ENCODE results near the gene FAIM2. TPM values are rescaled to one million over a fixed set of nuclear protein-coding genes. Genes with fewer than 3 reads are reported as not detected.

The FAIM2 gene
- total and polyA plus RNA-seq, 2 donors from 2014 or later: 1.3 to 5.5 TPM

DNA sequence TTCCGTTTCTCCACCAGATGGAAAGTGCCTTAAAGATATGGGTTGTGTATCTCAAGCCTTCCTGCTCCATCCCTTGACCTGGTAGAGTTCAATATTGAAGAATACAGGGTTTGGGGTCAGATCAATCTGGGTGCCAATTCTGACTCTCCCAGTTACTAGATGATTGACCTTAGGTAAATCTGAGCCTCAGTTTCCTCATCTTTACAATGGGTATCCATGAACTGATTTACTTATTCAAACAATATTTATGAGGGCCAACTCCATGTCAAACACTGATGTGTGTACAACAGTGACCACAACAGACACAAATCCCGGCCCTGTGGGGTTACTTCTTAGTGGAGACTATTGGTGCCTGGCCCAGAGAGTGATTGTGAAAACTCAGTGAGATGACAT is 7.5 kb upstream of the FAIM2 start:
- H3K4me3 ChIP-seq (ENCODE audit: low read length in 3 of 3): no peak overlapping the region
- TF ChIP-seq, protein P1, sequence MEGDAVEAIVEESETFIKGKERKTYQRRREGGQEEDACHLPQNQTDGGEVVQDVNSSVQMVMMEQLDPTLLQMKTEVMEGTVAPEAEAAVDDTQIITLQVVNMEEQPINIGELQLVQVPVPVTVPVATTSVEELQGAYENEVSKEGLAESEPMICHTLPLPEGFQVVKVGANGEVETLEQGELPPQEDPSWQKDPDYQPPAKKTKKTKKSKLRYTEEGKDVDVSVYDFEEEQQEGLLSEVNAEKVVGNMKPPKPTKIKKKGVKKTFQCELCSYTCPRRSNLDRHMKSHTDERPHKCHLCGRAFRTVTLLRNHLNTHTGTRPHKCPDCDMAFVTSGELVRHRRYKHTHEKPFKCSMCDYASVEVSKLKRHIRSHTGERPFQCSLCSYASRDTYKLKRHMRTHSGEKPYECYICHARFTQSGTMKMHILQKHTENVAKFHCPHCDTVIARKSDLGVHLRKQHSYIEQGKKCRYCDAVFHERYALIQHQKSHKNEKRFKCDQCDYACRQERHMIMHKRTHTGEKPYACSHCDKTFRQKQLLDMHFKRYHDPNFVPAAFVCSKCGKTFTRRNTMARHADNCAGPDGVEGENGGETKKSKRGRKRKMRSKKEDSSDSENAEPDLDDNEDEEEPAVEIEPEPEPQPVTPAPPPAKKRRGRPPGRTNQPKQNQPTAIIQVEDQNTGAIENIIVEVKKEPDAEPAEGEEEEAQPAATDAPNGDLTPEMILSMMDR (IDR thresholded peaks at IDR 0.05; ENCODE audit: borderline replicate concordance, extremely low read depth, insufficient read depth): no peak
- no peaks in the 10 kb centered on the region for H3K9me3 ChIP-seq (ENCODE audit: control insufficient read depth in 2 of 3, insufficient read depth in 1 of 3, low read length in 3 of 3)
- no peak overlapping the region for H3K9ac ChIP-seq (ENCODE audit: low read length in 3 of 3)
- H3K27me3 ChIP-seq (ENCODE audit: control insufficient read depth, insufficient read depth, low read length): no peaks in the 10 kb centered on the region
- FAIRE-seq: no peak
- DNase-seq: no peak
- H3K27ac ChIP-seq (ENCODE audit: low read depth in 2 of 2, low read length in 2 of 2): no peak overlapping the region
- H3K36me3 ChIP-seq (ENCODE audit: control insufficient read depth in 2 of 3, insufficient read depth in 3 of 3, low read length in 3 of 3): no peaks in the 10 kb centered on the region
- intact Hi-C loops (cut with DNase I): no loop called here
- peaks cover 0 to 2% (median 0%) of the 10 kb centered on the region in 3 donors for H3K4me1 ChIP-seq (ENCODE audit: control insufficient read depth in 2 of 3, insufficient read depth in 2 of 3, low read depth in 1 of 3, low read length in 3 of 3)

DNA sequence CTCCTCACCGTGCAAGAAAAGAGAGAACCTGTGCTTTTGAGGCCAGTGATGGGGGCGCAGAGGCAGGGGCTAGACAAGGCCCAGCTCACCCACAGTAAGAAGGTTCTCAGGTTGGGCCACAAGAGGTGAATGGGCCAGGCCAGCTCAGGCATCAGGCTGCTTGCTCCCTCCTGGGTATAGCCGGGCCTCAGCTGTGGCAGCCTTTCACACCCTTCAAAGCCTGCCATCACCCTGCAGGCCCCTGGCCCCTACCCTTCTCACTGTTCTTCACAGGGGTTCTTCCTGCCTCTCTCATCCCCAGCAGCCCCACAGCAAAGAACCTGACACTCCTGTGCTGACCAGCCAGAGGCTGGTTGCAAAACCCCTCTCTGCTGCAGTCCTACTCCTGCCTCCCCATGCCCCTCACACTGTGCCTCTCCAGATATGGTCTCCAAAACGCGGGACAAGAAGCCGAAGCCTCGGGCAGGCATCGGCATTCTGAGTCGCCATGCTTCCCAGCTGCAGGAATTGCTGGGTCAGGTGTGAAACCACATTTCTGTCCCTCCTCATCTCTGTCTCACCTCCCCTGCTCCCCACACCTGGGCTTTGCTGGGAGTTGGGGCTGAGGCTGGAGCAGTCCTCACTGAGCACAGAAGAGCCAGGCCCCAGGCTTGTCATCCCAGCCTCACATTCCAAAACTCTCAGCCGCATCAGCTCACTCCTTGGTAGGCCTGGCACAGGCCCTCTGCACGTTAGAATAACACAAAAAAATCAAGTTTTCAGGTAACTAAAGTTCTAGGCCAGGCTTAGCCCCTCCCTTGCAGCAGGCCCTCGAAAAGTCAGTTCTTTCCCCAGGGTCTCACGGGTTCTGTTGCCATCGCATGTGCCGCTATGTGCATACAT is 6.9 kb upstream of the FAIM2 start:
- TF ChIP-seq, protein P1 (IDR thresholded peaks at IDR 0.05; ENCODE audit: borderline replicate concordance, extremely low read depth, insufficient read depth): no peak
- intact Hi-C loops (cut with DNase I): no loop called here
- H3K27ac ChIP-seq (ENCODE audit: low read depth in 2 of 2, low read length in 2 of 2): no peak overlapping the region
- no peak overlapping the region for H3K9ac ChIP-seq (ENCODE audit: low read length in 3 of 3)
- H3K27me3 ChIP-seq (ENCODE audit: control insufficient read depth, insufficient read depth, low read length): no peaks in the 10 kb centered on the region
- peaks cover 0 to 2% (median 0%) of the 10 kb centered on the region in 3 donors for H3K4me1 ChIP-seq (ENCODE audit: control insufficient read depth in 2 of 3, insufficient read depth in 2 of 3, low read depth in 1 of 3, low read length in 3 of 3)
- FAIRE-seq: no peak
- no peaks in the 10 kb centered on the region for H3K9me3 ChIP-seq (ENCODE audit: control insufficient read depth in 2 of 3, insufficient read depth in 1 of 3, low read length in 3 of 3)
- H3K4me3 ChIP-seq (ENCODE audit: low read length in 3 of 3): no peak overlapping the region
- H3K36me3 ChIP-seq (ENCODE audit: control insufficient read depth in 2 of 3, insufficient read depth in 3 of 3, low read length in 3 of 3): no peaks in the 10 kb centered on the region
- DNase-seq: peak in 1 of 5 donors; percentile 41

DNA sequence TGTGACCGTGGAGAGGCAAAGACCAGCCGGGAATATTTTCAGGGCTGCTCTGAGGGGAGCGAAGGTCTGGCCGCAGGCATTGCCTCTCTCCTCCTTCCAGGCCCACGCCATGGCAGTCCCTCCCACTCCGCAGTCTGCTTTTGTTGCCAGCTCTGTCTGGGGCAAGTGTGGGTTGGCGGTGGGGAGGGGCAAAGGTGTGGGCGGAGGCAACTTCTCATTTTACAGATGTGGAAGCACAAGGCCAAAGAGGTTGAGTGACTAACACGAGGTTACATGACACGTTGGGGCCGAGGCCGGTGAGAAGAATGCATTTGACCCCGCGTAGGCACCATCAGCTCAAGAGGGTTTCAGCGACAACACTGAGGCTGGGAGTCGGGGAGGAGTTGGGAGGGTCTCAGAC is 6.1 kb upstream of the FAIM2 start:
- no peak overlapping the region for H3K9ac ChIP-seq (ENCODE audit: low read length in 3 of 3)
- no peaks in the 10 kb centered on the region for H3K9me3 ChIP-seq (ENCODE audit: control insufficient read depth in 2 of 3, insufficient read depth in 1 of 3, low read length in 3 of 3)
- FAIRE-seq (no peak), DNase-seq (peak; percentile 81 to 89 (median 85))
- no peak overlapping the region for H3K27ac ChIP-seq (ENCODE audit: low read depth in 2 of 2, low read length in 2 of 2)
- no peak overlapping the region for H3K4me3 ChIP-seq (ENCODE audit: low read length in 3 of 3)
- H3K27me3 ChIP-seq (ENCODE audit: control insufficient read depth, insufficient read depth, low read length): no peaks in the 10 kb centered on the region
- intact Hi-C loops (cut with DNase I): no loop called here
- TF ChIP-seq, protein P1 (IDR thresholded peaks at IDR 0.05; ENCODE audit: borderline replicate concordance, extremely low read depth, insufficient read depth): no peak
- H3K4me1 ChIP-seq (ENCODE audit: control insufficient read depth in 2 of 3, insufficient read depth in 2 of 3, low read depth in 1 of 3, low read length in 3 of 3): peaks cover 0 to 2% (median 0%) of the 10 kb centered on the region in 3 donors
- H3K36me3 ChIP-seq (ENCODE audit: control insufficient read depth in 2 of 3, insufficient read depth in 3 of 3, low read length in 3 of 3): no peaks in the 10 kb centered on the region

Measured in kidney (tissue), 14 donors.